GM23338 (cell line): Measurements from ENCODE around the gene CKB. TPM values are rescaled to one million over a fixed set of nuclear protein-coding genes. Genes with fewer than 3 reads are reported as not detected.

Source experiments
- ATAC-seq: fragments of 200-7000 bp; cut with Tn5 transposase; 3 replicates; pipeline ENCODE4 v1.9.1; 2020
- DNase-seq: peaks from one replicate; pipeline ENCODE4 v3.0.0-alpha.2; 2015; ENCODE audit warnings: low spot score
- H2AFZ ChIP-seq: fragments of 200-600 bp; sonication (generic); 2 replicates; pipeline ENCODE4 v1.8.0; 2016; ENCODE audit warnings: antibody characterized with exemption, mild to moderate bottlenecking, moderate library complexity
- H3F3A ChIP-seq: fragments of 200-600 bp; sonication (generic); replicated peaks from 2 replicates; pipeline ENCODE4 v1.8.0; 2017; ENCODE audit warnings: antibody characterized with exemption, mixed run types, low read depth
- H3K27ac ChIP-seq: fragments of 200-600 bp; sonication (generic); 2 replicates; pipeline ENCODE4 v1.6.1; 2016; ENCODE audit warnings: low read depth
- H3K27me3 ChIP-seq: fragments of 200-600 bp; sonication (generic); 2 replicates; pipeline ENCODE4 v1.8.0; 2016; ENCODE audit warnings: mild to moderate bottlenecking, mixed run types, moderate library complexity; ENCODE audit not compliant: insufficient read depth
- H3K36me3 ChIP-seq: fragments of 200-600 bp; sonication (generic); 2 replicates; pipeline ENCODE4 v1.8.0; 2016; ENCODE audit warnings: mild to moderate bottlenecking; ENCODE audit not compliant: insufficient read depth
- H3K4me1 ChIP-seq: fragments of 200-600 bp; sonication (generic); 2 replicates; pipeline ENCODE4 v1.8.0; 2016; ENCODE audit warnings: mild to moderate bottlenecking, moderate library complexity; ENCODE audit not compliant: insufficient read depth
- H3K4me2 ChIP-seq: fragments of 200-600 bp; sonication (generic); 2 replicates; pipeline ENCODE4 v1.7.1; 2017; ENCODE audit warnings: mixed run types
- H3K4me3 ChIP-seq: fragments of 200-600 bp; sonication (generic); 2 replicates; pipeline ENCODE4 v1.6.1; 2016; ENCODE audit warnings: mixed run types
- H3K79me2 ChIP-seq: fragments of 200-600 bp; sonication (generic); replicated peaks from 2 replicates; pipeline ENCODE4 v1.8.0; 2017; ENCODE audit warnings: mild to moderate bottlenecking; ENCODE audit not compliant: insufficient read depth
- H3K9me2 ChIP-seq: fragments of 200-600 bp; sonication (generic); 2 replicates; pipeline ENCODE4 v1.8.0; 2017; ENCODE audit not compliant: insufficient read depth
- H4K20me1 ChIP-seq: fragments of 200-600 bp; sonication (generic); replicated peaks from 2 replicates; pipeline ENCODE4 v1.8.0; 2017; ENCODE audit warnings: mild to moderate bottlenecking; ENCODE audit not compliant: insufficient read depth
- H3K27ac Mint-ChIP-seq: 2 replicates; pipeline ENCODE4 v1.8.0; 2020; ENCODE audit warnings: inconsistent platforms, mild to moderate bottlenecking, moderate library complexity, mixed read lengths
- H3K27me3 Mint-ChIP-seq: 3 replicates; pipeline ENCODE4 v1.8.0; 2022; ENCODE audit warnings: low read depth, mild to moderate bottlenecking, moderate library complexity, mixed read lengths, inconsistent platforms; ENCODE audit not compliant: insufficient read depth, poor library complexity
- H3K36me3 Mint-ChIP-seq: 3 replicates; pipeline ENCODE4 v1.8.0; 2021; ENCODE audit warnings: low read depth, mild to moderate bottlenecking, inconsistent platforms, moderate library complexity, mixed read lengths
- H3K4me1 Mint-ChIP-seq: 3 replicates; pipeline ENCODE4 v1.8.0; 2020; ENCODE audit warnings: mild to moderate bottlenecking, inconsistent platforms, mixed read lengths
- H3K4me3 Mint-ChIP-seq: 3 replicates; pipeline ENCODE4 v1.8.0; 2021; ENCODE audit warnings: moderate library complexity, mild to moderate bottlenecking, inconsistent platforms, mixed read lengths
- H3K9me3 Mint-ChIP-seq: 3 replicates; pipeline ENCODE4 v1.8.0; 2020; ENCODE audit warnings: moderate library complexity, mild to moderate bottlenecking, inconsistent platforms, mixed read lengths
- CREB1 ChIP-seq: fragments of 250-450 bp; sonication (Bioruptor Pico); IDR thresholded peaks from 2 replicates; pipeline ENCODE4 v1.5.0; 2020; ENCODE audit warnings: low read depth, mild to moderate bottlenecking, moderate library complexity
- CTCF ChIP-seq, 2 experiments: fragments of 200-600 bp in 1 of 2; sonication (generic) in 1 of 2; conservative IDR thresholded peaks; 2 replicates each; pipeline versions ENCODE4 v1.5.1 to v1.6.1; 2016 to 2017; ENCODE audit warnings: antibody characterized with exemption in 2 of 2, low read depth in 2 of 2, mild to moderate bottlenecking in 2 of 2, moderate library complexity in 1 of 2
- ETS1 ChIP-seq: IDR thresholded peaks from 2 replicates; pipeline ENCODE4 v1.6.1; 2016; ENCODE audit warnings: antibody characterized with exemption
- EZH2 ChIP-seq: fragments of 200-600 bp; sonication (generic); IDR thresholded peaks from one replicate; pipeline ENCODE4 v1.8.0; 2017; ENCODE audit warnings: antibody characterized with exemption, mild to moderate bottlenecking, low read depth; ENCODE audit not compliant: unreplicated experiment
- EZH2phosphoT487 ChIP-seq: fragments of 200-600 bp; sonication (generic); IDR thresholded peaks from one replicate; pipeline ENCODE4 v1.8.1; 2018; ENCODE audit warnings: antibody characterized with exemption; ENCODE audit not compliant: unreplicated experiment
- JUNB ChIP-seq: IDR thresholded peaks from one replicate; pipeline ENCODE4 v1.6.1; 2016; ENCODE audit warnings: antibody characterized with exemption; ENCODE audit not compliant: unreplicated experiment
- NANOG ChIP-seq: IDR thresholded peaks from 2 replicates; pipeline ENCODE4 v1.6.1; 2016; ENCODE audit warnings: antibody characterized with exemption, borderline replicate concordance
- POLR2AphosphoS5 ChIP-seq: IDR thresholded peaks from 2 replicates; pipeline ENCODE4 v1.6.1; 2016; ENCODE audit warnings: antibody characterized with exemption, low read depth
- REST ChIP-seq: IDR thresholded peaks from one replicate; pipeline ENCODE4 v1.6.1; 2018; ENCODE audit warnings: antibody characterized with exemption; ENCODE audit not compliant: unreplicated experiment
- STAT1 ChIP-seq: IDR thresholded peaks from one replicate; pipeline ENCODE4 v1.6.1; 2016; ENCODE audit warnings: antibody characterized with exemption; ENCODE audit not compliant: unreplicated experiment
- ZNF114 ChIP-seq: fragments of 250-450 bp; sonication (Bioruptor Pico); IDR thresholded peaks from 2 replicates; pipeline ENCODE4 v1.5.0; 2020; ENCODE audit warnings: mild to moderate bottlenecking, moderate library complexity
- ZNF331 ChIP-seq: fragments of 250-450 bp; sonication (Bioruptor Pico); IDR thresholded peaks from 2 replicates; pipeline ENCODE4 v1.5.0; 2020; ENCODE audit warnings: low read depth, mild to moderate bottlenecking, moderate library complexity
- ZNF462 ChIP-seq: fragments of 250-450 bp; sonication (Bioruptor Pico); IDR thresholded peaks from 2 replicates; pipeline ENCODE4 v1.5.0; 2020; ENCODE audit warnings: mild to moderate bottlenecking, moderate library complexity
- polyA plus RNA-seq: library from polyadenylated mRNA; unstranded; fragments of >200 nt; fragmentation: Nextera tagmentation; extraction: Ambion mirVana; gene quantifications from 2 replicates; pipeline ENCODE4 v1.2.1, GENCODE V29; 2016
- total RNA-seq: library from RNA; depleted of rRNA; stranded (reverse); fragments of >200 nt; shearing (Covaris generic); gene quantifications from 2 replicates; pipeline ENCODE4 v1.2.3, GENCODE V29; 2014

The CKB gene
- total and polyA plus RNA-seq, 2 experiments from 2014 or later, result 604 to 852 TPM

- TF ChIP-seq CTCF (conservative IDR thresholded peaks at IDR 0.05; ENCODE audit: low read depth in 2 of 2) (no peak), EZH2phosphoT487 (no peak), NANOG (no peak), POLR2AphosphoS5 (no peak)
These were observed 25.9 kb downstream of the CKB start (continued) for GRCh38 chr14:103496776-103497175.

- H3K27me3 ChIP-seq, result no peaks in the 10 kb centered on the region
- no peak overlapping the region for H3K4me3 ChIP-seq
- Mint-ChIP-seq H3K4me1 (no peaks in the 10 kb centered on the region), H3K27ac (no peak overlapping the region), H3K4me3 (no peak overlapping the region), H3K36me3 (peaks cover 16% of the 10 kb centered on the region; the same call in 2 of the 3 replicates), H3K27me3 (no peaks in the 10 kb centered on the region), H3K9me3 (no peaks in the 10 kb centered on the region)
- H2AFZ ChIP-seq, result no peak overlapping the region
- no peaks in the 10 kb centered on the region; the same call in 1 of the 2 replicates for H3K79me2 ChIP-seq
- H3K4me2 ChIP-seq, result no peak overlapping the region
- 0 out of 2 replicates have a peak, but pooled peaks cover 3% of the 10 kb centered on the region for H3F3A ChIP-seq
- H3K4me1 ChIP-seq, result no peaks in the 10 kb centered on the region
- H4K20me1 ChIP-seq, result no peaks in the 10 kb centered on the region
- H3K36me3 ChIP-seq, result peaks cover 20% of the 10 kb centered on the region; the same call in 1 of the 2 replicates
- ATAC-seq, result no peak
- no peaks in the 10 kb centered on the region for H3K9me2 ChIP-seq
- no peak overlapping the region; the same call in 1 of the 2 replicates for H3K27ac ChIP-seq
- no peak for DNase-seq
- TF ChIP-seq ZNF462 (CRISPR knock-in tag), result no peak
- TF ChIP-seq EZH2, result no peak
- no peak for TF ChIP-seq JUNB
- TF ChIP-seq EZH2phosphoT487, result no peak
- TF ChIP-seq REST, result no peak
- TF ChIP-seq NANOG, result no peak
- no peak for TF ChIP-seq POLR2AphosphoS5
- TF ChIP-seq ETS1, result no peak
- no peak for TF ChIP-seq ZNF331 (CRISPR knock-in tag)
- no peak for TF ChIP-seq ZNF114 (CRISPR knock-in tag)
- no peak for TF ChIP-seq CREB1 (CRISPR knock-in tag)
- TF ChIP-seq STAT1, result no peak
These were observed 26.8 kb downstream of the CKB start for GRCh38 chr14:103495854-103496253.
